ENCODE results near the gene BRF1.

BRF1 gene

DNA sequence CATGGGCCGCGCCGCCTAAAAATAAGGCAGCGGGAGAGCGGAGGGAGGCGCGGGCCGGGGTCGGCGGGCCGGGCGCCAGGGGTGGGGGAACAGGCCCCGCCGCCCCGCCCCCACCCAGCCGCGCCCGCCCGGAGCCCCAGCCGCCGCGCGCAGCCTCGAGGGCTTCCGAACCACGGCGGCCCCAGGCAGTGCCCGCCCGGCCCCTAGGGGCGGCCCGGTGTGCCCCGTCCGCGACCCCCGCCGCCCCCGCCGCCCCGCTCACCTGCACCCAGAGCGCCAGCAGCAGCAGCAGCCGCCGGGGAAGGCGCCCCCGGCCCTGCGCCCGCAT lies 132.7 kb downstream of the BRF1 start:
- Histone ChIP-seq H3K4me3 (ENCODE audit: low read depth in 1 of 2, low read length in 2 of 2) (peak overlapping the region in 1 of 2 donors; percentile 61), H3K9ac (ENCODE audit: low read depth in 1 of 2, low read length in 2 of 2) (no peak overlapping the region), H3K4me1 (ENCODE audit: control insufficient read depth in 1 of 2, insufficient read depth in 2 of 2, low read length in 2 of 2) (peaks cover 0 to 12% of the 10 kb centered on the region in 2 donors), H3K9me3 (ENCODE audit: control insufficient read depth in 1 of 2, low read length in 2 of 2) (no peaks in the 10 kb centered on the region), H3K27me3 (ENCODE audit: control insufficient read depth in 1 of 2, insufficient read depth in 2 of 2, low read length in 2 of 2) (peaks cover 4 to 34% of the 10 kb centered on the region in 2 donors), H3K27ac (ENCODE audit: low read depth, low read length) (no peak overlapping the region), H3K36me3 (ENCODE audit: control insufficient read depth in 1 of 2, insufficient read depth in 2 of 2, low read length in 2 of 2) (no peaks in the 10 kb centered on the region)

DNA sequence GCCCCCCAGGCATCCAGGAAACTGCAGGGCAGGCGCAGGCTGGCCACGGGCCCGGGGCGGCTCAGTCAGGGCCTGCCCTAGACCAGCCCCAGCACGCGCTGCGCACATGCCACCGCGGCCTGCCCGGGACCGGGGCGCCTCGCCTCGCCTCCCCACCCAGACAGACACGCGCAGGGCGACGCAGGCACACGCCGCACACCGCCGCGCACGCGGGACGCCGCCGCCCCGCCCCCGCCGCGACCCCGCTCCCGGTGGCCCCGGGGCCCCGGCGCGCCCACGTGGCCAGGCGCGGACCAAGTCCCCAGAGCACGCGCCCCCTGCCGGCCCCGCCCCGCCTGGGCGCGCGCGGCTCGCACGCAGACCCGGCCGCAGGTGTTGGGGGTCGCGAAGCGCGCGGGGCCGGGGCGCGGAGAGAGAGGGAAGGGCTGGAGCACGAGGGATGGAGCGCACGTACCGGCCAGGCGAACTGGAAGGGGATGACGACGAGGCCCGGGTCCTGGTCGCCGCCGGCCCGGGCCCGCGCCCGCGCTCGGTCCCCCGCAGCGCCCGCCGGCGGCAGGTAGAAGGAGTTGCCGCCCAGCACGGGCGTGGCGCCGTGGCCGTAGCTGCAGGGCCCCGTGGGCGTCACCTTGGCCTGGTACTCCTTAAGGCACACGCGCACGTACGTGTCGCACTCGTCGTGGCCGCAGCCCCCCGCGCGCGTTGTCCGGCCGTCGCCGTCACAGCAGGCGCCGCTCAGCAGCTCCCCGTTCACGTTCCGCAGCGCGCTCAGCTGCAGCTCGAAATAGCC lies 133.3 kb downstream of the BRF1 start:
- peaks cover 0 to 12% of the 10 kb centered on the region in 2 donors for H3K4me1 ChIP-seq (ENCODE audit: control insufficient read depth in 1 of 2, insufficient read depth in 2 of 2, low read length in 2 of 2)
- no peaks in the 10 kb centered on the region for H3K36me3 ChIP-seq (ENCODE audit: control insufficient read depth in 1 of 2, insufficient read depth in 2 of 2, low read length in 2 of 2)
- no peak overlapping the region for H3K9ac ChIP-seq (ENCODE audit: low read depth in 1 of 2, low read length in 2 of 2)
- peak overlapping the region in 1 of 2 donors; percentile 61 for H3K4me3 ChIP-seq (ENCODE audit: low read depth in 1 of 2, low read length in 2 of 2)
- H3K27me3 ChIP-seq (ENCODE audit: control insufficient read depth in 1 of 2, insufficient read depth in 2 of 2, low read length in 2 of 2) = peaks cover 4 to 34% of the 10 kb centered on the region in 2 donors
- H3K9me3 ChIP-seq (ENCODE audit: control insufficient read depth in 1 of 2, low read length in 2 of 2) = no peaks in the 10 kb centered on the region
- no peak overlapping the region for H3K27ac ChIP-seq (ENCODE audit: low read depth, low read length)

DNA sequence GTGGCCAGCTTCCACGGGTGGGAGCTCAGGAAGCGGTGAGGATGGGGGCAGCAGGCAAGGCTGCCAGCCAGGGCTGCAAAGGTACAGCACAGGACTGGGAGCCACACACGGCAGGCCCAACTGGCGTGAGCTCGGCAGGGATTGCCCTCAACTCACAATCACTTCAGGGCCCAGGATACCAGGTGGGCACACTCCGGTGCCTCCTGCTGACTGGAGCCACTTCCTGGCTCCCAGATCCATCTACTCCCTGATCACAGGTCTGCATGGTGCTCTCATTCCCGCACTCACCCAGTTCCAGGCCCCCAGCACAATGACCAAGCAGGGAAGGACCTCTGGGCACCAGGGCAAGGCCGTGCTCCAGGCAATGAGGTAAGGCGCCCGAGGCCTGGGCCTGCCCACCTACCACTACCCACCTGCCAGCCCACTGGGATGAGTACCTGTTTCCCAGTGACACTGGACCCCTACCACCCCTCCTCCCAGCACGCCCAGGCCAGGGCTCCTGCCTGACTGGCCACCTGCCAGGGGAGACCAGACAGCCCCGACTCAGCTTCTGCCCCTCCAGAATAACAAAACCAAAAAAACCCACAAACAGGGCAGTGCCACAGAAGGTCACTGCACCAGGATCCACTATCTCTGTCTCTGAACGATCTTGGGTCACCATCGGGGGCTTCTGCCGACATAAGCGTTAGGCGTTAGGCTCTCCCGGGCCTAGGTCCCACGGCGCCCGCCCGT lies 134.1 kb downstream of the BRF1 start:
- peaks cover 0 to 12% of the 10 kb centered on the region in 2 donors for H3K4me1 ChIP-seq (ENCODE audit: control insufficient read depth in 1 of 2, insufficient read depth in 2 of 2, low read length in 2 of 2)
- no peak overlapping the region for H3K27ac ChIP-seq (ENCODE audit: low read depth, low read length)
- H3K9ac ChIP-seq (ENCODE audit: low read depth in 1 of 2, low read length in 2 of 2) = no peak overlapping the region
- H3K4me3 ChIP-seq (ENCODE audit: low read depth in 1 of 2, low read length in 2 of 2) = no peak overlapping the region
- peaks cover 4 to 34% of the 10 kb centered on the region in 2 donors for H3K27me3 ChIP-seq (ENCODE audit: control insufficient read depth in 1 of 2, insufficient read depth in 2 of 2, low read length in 2 of 2)
- no peaks in the 10 kb centered on the region for H3K9me3 ChIP-seq (ENCODE audit: control insufficient read depth in 1 of 2, low read length in 2 of 2)
- no peaks in the 10 kb centered on the region for H3K36me3 ChIP-seq (ENCODE audit: control insufficient read depth in 1 of 2, insufficient read depth in 2 of 2, low read length in 2 of 2)

DNA sequence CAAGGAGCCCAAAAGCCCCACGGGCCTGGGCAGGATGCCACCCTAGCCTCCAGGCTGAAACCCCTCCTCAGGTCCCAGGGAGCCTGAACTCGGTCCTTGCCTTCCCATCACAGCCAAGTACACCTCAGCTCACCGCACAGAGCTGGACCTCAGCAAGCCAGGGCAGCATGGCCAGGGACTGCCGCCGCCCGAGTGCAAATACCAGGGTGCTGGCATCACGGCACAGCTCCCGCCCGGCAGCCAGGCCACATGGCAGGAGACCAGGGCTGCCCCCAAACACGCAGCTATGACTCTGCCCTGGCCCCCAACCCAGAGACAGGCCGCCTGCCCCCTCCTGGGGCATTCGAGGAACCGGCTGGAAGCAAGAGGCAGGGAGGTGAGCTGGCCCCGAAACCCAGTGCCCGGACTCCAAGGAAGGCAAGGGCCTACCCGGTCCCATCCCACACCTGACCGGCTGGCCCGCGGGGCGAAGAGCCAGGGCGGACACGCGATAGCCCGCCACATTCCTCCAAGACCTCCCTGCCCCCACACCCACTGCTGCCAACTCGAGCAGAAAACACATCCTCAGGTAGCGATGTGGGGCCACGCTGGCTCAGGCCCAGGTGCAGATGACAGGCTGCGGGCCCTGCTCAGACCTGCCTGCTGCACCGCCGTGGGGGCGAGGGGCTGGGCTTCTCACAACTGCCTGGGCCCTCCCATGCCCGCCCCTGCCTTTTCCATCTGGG lies 134.9 kb downstream of the BRF1 start:
- H3K4me3 ChIP-seq (ENCODE audit: low read depth in 1 of 2, low read length in 2 of 2) = no peak overlapping the region
- peaks cover 0 to 12% of the 10 kb centered on the region in 2 donors for H3K4me1 ChIP-seq (ENCODE audit: control insufficient read depth in 1 of 2, insufficient read depth in 2 of 2, low read length in 2 of 2)
- no peaks in the 10 kb centered on the region for H3K36me3 ChIP-seq (ENCODE audit: control insufficient read depth in 1 of 2, insufficient read depth in 2 of 2, low read length in 2 of 2)
- H3K27me3 ChIP-seq (ENCODE audit: control insufficient read depth in 1 of 2, insufficient read depth in 2 of 2, low read length in 2 of 2) = peaks cover 4 to 29% of the 10 kb centered on the region in 2 donors
- H3K27ac ChIP-seq (ENCODE audit: low read depth, low read length) = no peak overlapping the region
- H3K9ac ChIP-seq (ENCODE audit: low read depth in 1 of 2, low read length in 2 of 2) = no peak overlapping the region
- H3K9me3 ChIP-seq (ENCODE audit: control insufficient read depth in 1 of 2, low read length in 2 of 2) = no peaks in the 10 kb centered on the region

DNA sequence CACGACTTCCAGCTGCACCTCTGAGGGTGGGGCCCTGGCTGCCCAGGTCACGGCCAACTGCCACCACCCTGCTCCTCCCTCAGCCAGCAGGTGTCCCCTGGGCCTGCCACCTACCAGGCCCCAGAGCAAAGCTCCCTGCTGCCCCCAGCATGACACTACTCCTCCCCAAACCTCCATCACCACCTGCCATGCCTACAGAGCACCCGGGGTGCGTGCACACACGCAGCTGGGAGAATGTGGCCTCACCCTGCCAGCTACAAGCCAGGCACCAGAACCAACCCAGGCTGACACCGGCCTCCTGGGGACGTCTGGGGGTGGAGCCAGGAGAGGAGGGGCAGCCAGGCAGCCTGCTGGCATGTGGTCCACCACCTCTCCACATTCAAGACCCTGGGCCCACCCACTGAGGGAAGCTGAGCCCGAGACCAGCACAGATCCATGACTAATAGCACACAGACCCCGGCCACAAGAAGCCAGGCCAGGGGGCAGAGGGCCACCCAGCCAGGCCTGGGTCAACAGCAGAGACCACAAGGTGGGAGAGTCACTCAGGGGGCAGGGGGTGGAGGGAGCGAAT lies 135.6 kb downstream of the BRF1 start:
- H3K36me3 ChIP-seq (ENCODE audit: control insufficient read depth in 1 of 2, insufficient read depth in 2 of 2, low read length in 2 of 2) = no peaks in the 10 kb centered on the region
- H3K27ac ChIP-seq (ENCODE audit: low read depth, low read length) = no peak overlapping the region
- H3K4me3 ChIP-seq (ENCODE audit: low read depth in 1 of 2, low read length in 2 of 2) = no peak overlapping the region
- peaks cover 0 to 6% of the 10 kb centered on the region in 2 donors for H3K4me1 ChIP-seq (ENCODE audit: control insufficient read depth in 1 of 2, insufficient read depth in 2 of 2, low read length in 2 of 2)
- no peak overlapping the region for H3K9ac ChIP-seq (ENCODE audit: low read depth in 1 of 2, low read length in 2 of 2)
- H3K9me3 ChIP-seq (ENCODE audit: control insufficient read depth in 1 of 2, low read length in 2 of 2) = no peaks in the 10 kb centered on the region
- H3K27me3 ChIP-seq (ENCODE audit: control insufficient read depth in 1 of 2, insufficient read depth in 2 of 2, low read length in 2 of 2) = peaks cover 4 to 22% of the 10 kb centered on the region in 2 donors

DNA sequence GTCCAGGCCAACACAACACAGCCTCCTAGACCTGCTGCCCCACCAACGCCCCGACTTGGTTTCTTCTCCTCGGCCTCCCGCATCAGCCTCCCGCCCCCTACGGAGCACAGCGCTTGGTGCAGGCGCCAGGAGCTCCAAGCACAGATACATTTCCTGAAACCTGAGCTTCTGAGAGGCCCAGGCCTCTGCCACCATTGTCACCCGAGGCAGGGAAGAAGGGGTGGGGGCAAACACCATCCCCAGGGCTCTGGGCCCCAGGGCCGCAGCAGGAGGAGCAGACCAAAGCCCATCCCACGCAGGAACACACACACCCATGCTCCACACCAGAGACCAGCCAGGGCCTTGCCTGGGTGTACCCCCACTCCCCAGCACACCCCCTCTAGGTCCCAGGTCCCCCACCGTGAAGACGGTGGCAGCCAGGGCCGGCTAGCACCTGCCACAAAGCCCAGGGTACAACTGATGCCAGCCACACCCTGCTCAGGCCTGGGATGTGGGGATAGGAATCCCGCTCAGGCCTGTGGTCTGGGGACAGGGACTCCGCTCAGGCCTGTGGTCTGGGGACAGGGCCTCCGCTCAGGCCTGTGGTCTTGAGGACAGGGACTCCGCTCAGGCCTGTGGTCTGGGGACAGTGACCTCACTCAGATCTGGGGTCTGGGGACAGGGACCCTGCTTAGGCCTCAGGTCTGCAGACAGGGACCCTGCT lies 137.6 kb downstream of the BRF1 start:
- H3K27me3 ChIP-seq (ENCODE audit: control insufficient read depth in 1 of 2, insufficient read depth in 2 of 2, low read length in 2 of 2) = peaks cover 4 to 8% of the 10 kb centered on the region in 2 donors
- no peaks in the 10 kb centered on the region for H3K9me3 ChIP-seq (ENCODE audit: control insufficient read depth in 1 of 2, low read length in 2 of 2)
- no peak overlapping the region for H3K9ac ChIP-seq (ENCODE audit: low read depth in 1 of 2, low read length in 2 of 2)
- H3K27ac ChIP-seq (ENCODE audit: low read depth, low read length) = no peak overlapping the region
- no peak overlapping the region for H3K4me3 ChIP-seq (ENCODE audit: low read depth in 1 of 2, low read length in 2 of 2)
- peaks cover 0 to 3% of the 10 kb centered on the region in 2 donors for H3K4me1 ChIP-seq (ENCODE audit: control insufficient read depth in 1 of 2, insufficient read depth in 2 of 2, low read length in 2 of 2)
- H3K36me3 ChIP-seq (ENCODE audit: control insufficient read depth in 1 of 2, insufficient read depth in 2 of 2, low read length in 2 of 2) = no peaks in the 10 kb centered on the region

DNA sequence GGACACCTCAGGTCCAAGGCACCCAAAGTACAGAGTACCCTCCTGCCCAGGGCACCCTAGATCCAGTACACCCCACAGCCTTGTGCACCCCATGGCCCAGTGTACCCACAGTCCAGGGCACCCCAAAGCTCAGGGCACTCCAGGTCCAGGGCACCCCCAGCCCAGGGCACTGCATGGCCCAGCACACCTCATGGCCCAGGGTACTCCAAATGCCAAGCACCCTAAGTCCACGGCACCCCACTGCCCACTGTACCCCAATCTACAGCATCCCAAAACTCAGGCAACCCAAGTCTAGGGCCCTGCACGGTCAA lies 138.2 kb downstream of the BRF1 start:
- H3K27ac ChIP-seq (ENCODE audit: low read depth, low read length) = no peak overlapping the region
- no peaks in the 10 kb centered on the region for H3K9me3 ChIP-seq (ENCODE audit: control insufficient read depth in 1 of 2, low read length in 2 of 2)
- H3K27me3 ChIP-seq (ENCODE audit: control insufficient read depth in 1 of 2, insufficient read depth in 2 of 2, low read length in 2 of 2) = peaks cover 4 to 8% of the 10 kb centered on the region in 2 donors
- H3K36me3 ChIP-seq (ENCODE audit: control insufficient read depth in 1 of 2, insufficient read depth in 2 of 2, low read length in 2 of 2) = no peaks in the 10 kb centered on the region
- H3K4me3 ChIP-seq (ENCODE audit: low read depth in 1 of 2, low read length in 2 of 2) = no peak overlapping the region
- H3K4me1 ChIP-seq (ENCODE audit: control insufficient read depth in 1 of 2, insufficient read depth in 2 of 2, low read length in 2 of 2) = peaks cover 0 to 3% of the 10 kb centered on the region in 2 donors
- no peak overlapping the region for H3K9ac ChIP-seq (ENCODE audit: low read depth in 1 of 2, low read length in 2 of 2)

DNA sequence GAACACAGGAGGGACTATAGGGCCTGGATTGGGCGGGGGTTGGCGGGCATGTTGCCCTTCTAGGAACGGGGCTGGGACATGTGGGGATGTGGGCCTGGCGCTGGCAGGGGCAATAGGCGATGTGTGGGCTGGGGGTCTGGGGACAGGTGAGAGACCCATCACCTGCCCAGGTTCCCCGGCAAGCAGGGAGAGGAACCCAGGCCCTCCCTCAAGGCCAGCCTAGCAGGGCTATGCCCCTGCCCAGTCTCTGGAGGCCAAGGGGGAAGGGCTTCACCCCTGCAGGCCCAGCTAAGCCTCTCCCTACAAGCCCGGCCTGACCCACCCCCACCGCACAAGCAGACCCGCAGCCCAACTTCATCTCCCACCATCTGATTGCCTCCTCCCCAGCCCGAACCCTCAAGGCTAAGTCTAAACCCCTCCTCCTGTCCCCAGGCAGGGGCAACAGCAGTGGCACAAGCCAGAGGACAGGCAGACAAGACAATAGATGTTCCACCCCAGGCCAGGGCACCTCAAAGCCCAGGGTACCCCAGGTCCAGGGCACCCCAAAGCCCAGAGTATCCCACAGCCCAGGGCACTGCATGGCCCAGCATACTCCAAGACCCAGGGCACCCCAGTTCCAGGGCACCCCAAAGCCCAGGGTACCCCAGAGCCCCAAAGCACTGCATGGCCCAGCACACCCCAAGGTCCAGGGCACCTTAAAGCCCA lies 138.7 kb downstream of the BRF1 start:
- Histone ChIP-seq H3K4me1 (ENCODE audit: control insufficient read depth in 1 of 2, insufficient read depth in 2 of 2, low read length in 2 of 2) (peaks cover 0 to 3% of the 10 kb centered on the region in 2 donors), H3K27me3 (ENCODE audit: control insufficient read depth in 1 of 2, insufficient read depth in 2 of 2, low read length in 2 of 2) (peaks cover 4 to 7% of the 10 kb centered on the region in 2 donors), H3K4me3 (ENCODE audit: low read depth in 1 of 2, low read length in 2 of 2) (no peak overlapping the region), H3K9me3 (ENCODE audit: control insufficient read depth in 1 of 2, low read length in 2 of 2) (no peaks in the 10 kb centered on the region), H3K9ac (ENCODE audit: low read depth in 1 of 2, low read length in 2 of 2) (no peak overlapping the region), H3K36me3 (ENCODE audit: control insufficient read depth in 1 of 2, insufficient read depth in 2 of 2, low read length in 2 of 2) (no peaks in the 10 kb centered on the region), H3K27ac (ENCODE audit: low read depth, low read length) (no peak overlapping the region)

DNA sequence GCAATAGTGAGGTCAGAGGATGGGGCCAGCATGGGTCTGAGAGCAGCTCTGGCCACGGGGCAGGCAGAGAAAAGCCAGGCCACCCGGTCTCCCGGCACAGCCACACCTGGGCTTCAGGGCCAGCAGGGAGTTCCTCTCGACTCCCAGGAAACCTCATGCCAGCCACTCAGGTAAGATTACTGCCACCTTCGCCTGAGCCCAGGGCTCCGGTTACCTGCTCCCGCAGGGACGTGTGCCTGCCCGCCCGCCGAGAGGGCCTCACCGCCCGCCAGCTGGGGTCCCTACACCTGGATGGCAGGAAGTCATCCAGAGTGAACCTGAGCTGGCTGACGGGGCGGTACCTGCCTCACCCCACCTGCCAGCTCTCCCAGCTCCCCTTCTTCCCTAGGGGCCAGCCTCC lies 139.5 kb downstream of the BRF1 start:
- Histone ChIP-seq H3K4me3 (ENCODE audit: low read depth in 1 of 2, low read length in 2 of 2) (no peak overlapping the region), H3K9me3 (ENCODE audit: control insufficient read depth in 1 of 2, low read length in 2 of 2) (no peaks in the 10 kb centered on the region), H3K4me1 (ENCODE audit: control insufficient read depth in 1 of 2, insufficient read depth in 2 of 2, low read length in 2 of 2) (peaks cover 0 to 3% of the 10 kb centered on the region in 2 donors), H3K27ac (ENCODE audit: low read depth, low read length) (no peak overlapping the region), H3K36me3 (ENCODE audit: control insufficient read depth in 1 of 2, insufficient read depth in 2 of 2, low read length in 2 of 2) (no peaks in the 10 kb centered on the region), H3K27me3 (ENCODE audit: control insufficient read depth in 1 of 2, insufficient read depth in 2 of 2, low read length in 2 of 2) (no peaks in the 10 kb centered on the region), H3K9ac (ENCODE audit: low read depth in 1 of 2, low read length in 2 of 2) (no peak overlapping the region)

Measured in duodenal mucosa (tissue), 2 donors.